Common myeloid progenitor, CD34-positive (primary cell): ENCODE results near the gene PRKCH.

Experiments used
- CTCF ChIA-PET: fragments of 350-600 bp; sonication (Branson Sonifier 250); formaldehyde crosslinking; loops from one replicate; lab custom pipeline; 2021; ENCODE audit warnings: antibody characterized with exemption; lab: Charles Lee
- POLR2A ChIA-PET: fragments of 350-600 bp; sonication (Branson Sonifier 250); formaldehyde crosslinking; loops from one replicate; lab custom pipeline; 2021; ENCODE audit warnings: antibody characterized with exemption; lab: Charles Lee
- DNase-seq, 3 donors: peaks; one replicate each; pipeline versions ENCODE4 v3.0.0 to v3.0.0-alpha.2; 2013
- H3K27ac ChIP-seq, 2 experiments: 1 replicate in 1 of 2; 2 replicates in 1 of 2; pipeline ENCODE4 v1.7.0; 2013; ENCODE audit warnings: inconsistent platforms in 2 of 2, low read length in 2 of 2, mild to moderate bottlenecking in 2 of 2, low read depth in 1 of 2, moderate library complexity in 1 of 2; ENCODE audit not compliant: severe bottlenecking in 2 of 2, insufficient read depth in 1 of 2, poor library complexity in 1 of 2
- H3K27me3 ChIP-seq, 5 experiments: replicated peaks in 2 of 5; 1 replicate in 3 of 5; 2 replicates in 2 of 5; pipeline versions ENCODE4 v1.6.1 to v1.7.0; 2013; ENCODE audit warnings: low read length in 4 of 5, mild to moderate bottlenecking in 2 of 5, moderate library complexity in 2 of 5, inconsistent platforms in 1 of 5; ENCODE audit not compliant: insufficient read depth in 5 of 5, control insufficient read depth in 4 of 5
- H3K36me3 ChIP-seq, 4 experiments: 1 replicate in 2 of 4; 2 replicates in 2 of 4; pipeline versions ENCODE4 v1.6.1 to v1.7.0; 2013; ENCODE audit warnings: low read length in 3 of 4, control low read depth in 1 of 4, mild to moderate bottlenecking in 1 of 4; ENCODE audit not compliant: control insufficient read depth in 4 of 4, insufficient read depth in 4 of 4
- H3K4me1 ChIP-seq, 4 experiments: 1 replicate in 3 of 4; 2 replicates in 1 of 4; pipeline versions ENCODE4 v1.6.1 to v1.7.1; 2013; ENCODE audit warnings: low read length in 3 of 4, mild to moderate bottlenecking in 3 of 4, control low read depth in 1 of 4, inconsistent platforms in 1 of 4, moderate library complexity in 1 of 4; ENCODE audit not compliant: control insufficient read depth in 4 of 4, insufficient read depth in 4 of 4; ENCODE audit errors: control extremely low read depth in 1 of 4
- H3K4me3 ChIP-seq, 7 experiments: 1 replicate in 4 of 7; 2 replicates in 3 of 7; pipeline versions ENCODE4 v1.5.1 to v1.7.0; 2013; ENCODE audit warnings: mild to moderate bottlenecking in 7 of 7, low read length in 6 of 7, moderate library complexity in 6 of 7, inconsistent platforms in 2 of 7, low read depth in 2 of 7, control low read depth in 1 of 7; ENCODE audit not compliant: insufficient read depth in 4 of 7, control insufficient read depth in 1 of 7; ENCODE audit errors: extremely low read depth in 1 of 7
- H3K9me3 ChIP-seq, 5 experiments: 1 replicate in 4 of 5; 2 replicates in 1 of 5; pipeline versions ENCODE4 v1.6.1 to v1.7.1; 2013; ENCODE audit warnings: low read length in 4 of 5, mild to moderate bottlenecking in 2 of 5, inconsistent platforms in 1 of 5, low read depth in 1 of 5, moderate library complexity in 1 of 5; ENCODE audit not compliant: control insufficient read depth in 4 of 5, insufficient read depth in 2 of 5; ENCODE audit errors: control extremely low read depth in 1 of 5
- WGBS: methylation state at CpG from one replicate; pipeline ENCODE4 v1.1.5; 2013; ENCODE audit not compliant: insufficient coverage; 5-methylcytosine and 5-hydroxymethylcytosine counted together

Gene PRKCH

DNA sequence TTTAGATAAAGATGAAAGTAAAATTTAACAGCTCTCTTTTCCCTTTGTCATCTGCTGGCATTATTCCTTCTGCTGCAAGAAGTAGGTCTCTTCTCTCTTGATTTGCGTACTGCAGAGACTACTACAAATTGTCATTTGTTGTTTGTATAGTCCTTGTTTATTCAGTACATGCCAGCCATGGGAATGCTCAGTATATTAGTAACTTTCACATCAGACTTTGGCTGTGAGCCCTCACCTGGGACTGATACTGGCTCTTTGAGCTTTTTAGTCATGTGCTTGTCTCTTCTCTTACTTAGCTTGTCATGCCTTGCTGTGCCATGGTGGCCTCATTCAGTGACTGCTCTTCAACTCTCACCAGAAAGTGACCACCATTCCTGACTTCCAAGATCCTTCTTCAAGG, 169.8 kb downstream of the PRKCH start:
- CTCF ChIA-PET = interaction anchor here (0.9 to 4.2 kb wide), 5 partner anchors 15 to 27 kb away, joined by 3 to 24 read pairs (median 3); no protein-coding TSS in a partner anchor
- no peaks in the 10 kb centered on the region for H3K9me3 ChIP-seq
- POLR2A ChIA-PET = no interaction called here
- DNase-seq = no peak
- no peaks in the 10 kb centered on the region for H3K27me3 ChIP-seq
- H3K4me1 ChIP-seq = peaks cover 3 to 11% (median 6%) of the 10 kb centered on the region in 4 experiments
- H3K4me3 ChIP-seq = no peak overlapping the region
- no CpG with 5 or more reads among the region's 1 CpG for WGBS
- peaks cover 5 to 64% (median 11%) of the 10 kb centered on the region in 4 experiments for H3K36me3 ChIP-seq
- H3K27ac ChIP-seq = no peak overlapping the region

DNA sequence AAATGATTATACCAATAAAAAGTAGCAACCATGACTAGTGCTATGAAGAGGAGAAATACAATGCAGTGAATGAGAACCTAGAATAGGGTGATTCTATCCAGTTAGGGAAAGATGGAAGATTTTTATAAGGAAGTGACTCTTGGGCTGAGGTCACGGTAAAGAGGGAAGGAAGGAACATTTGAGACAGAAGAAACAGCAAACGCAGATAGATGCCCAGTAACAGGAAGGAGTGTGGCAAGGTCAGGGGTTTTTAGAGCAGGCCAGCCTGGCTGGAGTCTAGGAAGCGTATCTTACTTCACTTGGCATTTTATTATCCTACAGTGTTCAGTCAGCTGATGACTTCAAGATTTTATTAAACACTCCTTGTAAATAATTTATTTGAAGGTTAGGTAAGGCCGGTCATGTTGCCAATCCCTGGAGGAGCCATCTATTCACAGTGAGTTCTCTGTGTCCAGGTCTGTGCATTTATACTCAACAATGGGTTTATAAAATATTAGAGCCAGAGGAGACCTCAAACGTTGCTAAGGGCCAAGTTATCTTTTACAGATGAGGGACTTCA, 170.6 kb downstream of the PRKCH start:
- 80% methylated on average over 3 of the region's 5 CpGs for WGBS
- Histone ChIP-seq H3K9me3 (no peaks in the 10 kb centered on the region), H3K27me3 (no peaks in the 10 kb centered on the region), H3K4me3 (no peak overlapping the region), H3K27ac (no peak overlapping the region), H3K36me3 (peaks cover 5 to 64% (median 10%) of the 10 kb centered on the region in 4 experiments), H3K4me1 (peaks cover 3 to 11% (median 6%) of the 10 kb centered on the region in 4 experiments)
- ChIA-PET POLR2A (interaction anchor here (1.6 kb wide), 1 partner anchor 14 kb away, joined by 3 read pairs; no protein-coding TSS in a partner anchor), CTCF (interaction anchor here (0.8 to 4.2 kb wide), 9 partner anchors 8 to 238 kb away, joined by 3 to 24 read pairs (median 4); no protein-coding TSS in a partner anchor)
- no peak for DNase-seq

DNA sequence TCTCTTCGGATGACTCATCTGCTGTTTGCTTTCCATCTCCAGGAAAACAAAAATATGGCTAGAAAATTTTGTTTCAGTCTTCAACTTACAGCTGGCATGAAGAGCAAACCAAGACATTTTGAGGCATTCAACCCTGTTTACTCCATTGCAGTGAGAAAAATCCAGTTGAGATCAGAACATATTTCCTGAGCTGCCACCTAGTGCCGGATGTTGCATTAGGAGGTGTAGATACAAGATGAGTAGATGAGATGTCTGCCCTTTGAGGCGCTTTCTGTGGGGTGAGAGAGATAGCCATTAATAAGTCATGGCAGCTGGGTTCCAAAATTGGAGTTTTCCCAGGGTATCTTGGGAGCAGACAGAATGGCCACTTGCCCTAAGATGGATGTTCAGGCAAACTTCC, 171.1 kb downstream of the PRKCH start:
- POLR2A ChIA-PET = interaction anchor here (1.6 kb wide), 1 partner anchor 15 kb away, joined by 3 read pairs; no protein-coding TSS in a partner anchor
- Histone ChIP-seq H3K4me1 (peaks cover 3 to 11% (median 6%) of the 10 kb centered on the region in 4 experiments), H3K27ac (no peak overlapping the region), H3K36me3 (peaks cover 5 to 59% (median 8%) of the 10 kb centered on the region in 4 experiments), H3K27me3 (no peaks in the 10 kb centered on the region), H3K4me3 (no peak overlapping the region), H3K9me3 (no peaks in the 10 kb centered on the region)
- DNase-seq = no peak
- CTCF ChIA-PET = interaction anchor here (0.8 to 2.5 kb wide), 4 partner anchors 9 to 237 kb away, joined by 4 to 8 read pairs (median 4); no protein-coding TSS in a partner anchor
- WGBS = 100% methylated on average over 2 of the region's 3 CpGs

DNA sequence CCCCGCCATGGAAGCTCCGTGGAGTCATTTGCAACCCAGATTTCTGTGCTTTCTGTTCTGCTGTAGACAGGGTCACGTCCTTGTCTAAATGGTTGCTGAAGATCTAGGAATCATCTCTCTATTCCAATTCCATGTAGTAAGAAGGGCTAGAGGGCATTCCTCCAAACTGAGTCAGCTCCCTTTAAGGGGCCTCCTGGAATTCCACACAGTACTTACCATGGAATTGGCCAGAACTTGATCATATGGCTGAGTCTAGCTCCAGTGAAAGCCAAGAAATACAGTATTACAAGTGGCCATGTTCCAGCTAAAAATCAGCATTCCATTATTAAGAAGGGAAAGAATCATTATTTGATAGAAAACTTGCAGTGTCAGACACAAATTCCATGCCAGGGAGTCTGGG, 171.9 kb downstream of the PRKCH start:
- DNase-seq = no peak
- Histone ChIP-seq H3K27me3 (no peaks in the 10 kb centered on the region), H3K27ac (no peak overlapping the region), H3K4me3 (no peak overlapping the region), H3K9me3 (no peaks in the 10 kb centered on the region), H3K36me3 (peaks cover 5 to 55% (median 10%) of the 10 kb centered on the region in 4 experiments), H3K4me1 (peaks cover 3 to 11% (median 6%) of the 10 kb centered on the region in 4 experiments)
- WGBS = 92% methylated on average over 2 of the region's 3 CpGs
- CTCF ChIA-PET = interaction anchor here (1.0 to 2.5 kb wide), 3 partner anchors 10 to 236 kb away, joined by 4 to 8 read pairs (median 4); no protein-coding TSS in a partner anchor
- POLR2A ChIA-PET = interaction anchor here (1.6 kb wide), 1 partner anchor 16 kb away, joined by 3 read pairs; no protein-coding TSS in a partner anchor

DNA sequence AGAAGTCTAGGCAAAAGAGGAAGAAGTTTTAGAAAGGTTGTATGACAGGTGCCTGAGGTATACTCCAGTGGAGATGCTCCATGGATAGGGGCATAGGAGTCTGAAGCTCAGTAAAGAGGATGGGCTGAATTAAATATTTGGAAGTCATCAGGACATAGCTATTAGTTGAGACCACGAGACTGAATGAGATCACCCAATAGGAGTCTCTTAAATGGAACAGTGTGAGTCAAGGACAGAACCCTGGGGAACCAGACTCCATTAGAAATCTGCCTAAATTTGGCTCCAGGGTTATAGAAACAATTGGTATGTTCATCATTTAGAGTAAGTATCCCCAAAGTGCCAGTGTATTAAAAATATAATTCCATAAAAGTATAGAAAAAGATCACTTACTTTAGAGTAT, 172.6 kb downstream of the PRKCH start:
- peaks cover 3 to 11% (median 6%) of the 10 kb centered on the region in 4 experiments for H3K4me1 ChIP-seq
- ChIA-PET CTCF (interaction anchor here (0.7 to 2.5 kb wide), 3 partner anchors 10 to 19 kb away, joined by 3 to 8 read pairs (median 3); no protein-coding TSS in a partner anchor), POLR2A (no interaction called here)
- H3K27me3 ChIP-seq = no peaks in the 10 kb centered on the region
- peaks cover 5 to 57% (median 11%) of the 10 kb centered on the region in 4 experiments for H3K36me3 ChIP-seq
- 100% methylated on average over 1 of the region's 1 CpG for WGBS
- no peak overlapping the region for H3K4me3 ChIP-seq
- H3K27ac ChIP-seq = no peak overlapping the region
- DNase-seq = no peak
- H3K9me3 ChIP-seq = no peaks in the 10 kb centered on the region

DNA sequence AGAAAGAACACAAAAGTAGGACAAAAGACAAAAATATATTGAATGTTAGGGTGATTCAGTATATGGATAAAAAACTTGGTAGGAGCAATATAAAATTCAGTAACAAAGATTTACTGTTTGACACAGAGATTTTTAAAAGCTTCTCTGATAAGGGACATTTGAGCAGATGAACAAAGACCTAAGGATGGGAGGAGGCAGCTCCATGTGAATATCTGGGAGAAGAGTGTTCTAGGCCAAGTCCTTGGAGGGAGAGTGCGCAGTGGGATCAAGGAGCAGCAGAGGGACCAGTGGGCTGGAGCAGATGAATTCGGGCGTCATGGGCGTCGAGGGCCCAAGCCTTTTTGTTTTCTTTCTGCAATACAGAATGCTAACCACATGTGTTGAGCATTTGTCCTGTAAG, 174.4 kb downstream of the PRKCH start:
- ChIA-PET POLR2A (no interaction called here), CTCF (interaction anchor here (1.6 to 1.8 kb wide), 2 partner anchors 10 to 19 kb away, joined by 4 read pairs; no protein-coding TSS in a partner anchor)
- no peaks in the 10 kb centered on the region for H3K9me3 ChIP-seq
- WGBS = 100% methylated on average over 5 of the region's 5 CpGs
- H3K27ac ChIP-seq = no peak overlapping the region
- peaks cover 5 to 41% (median 6%) of the 10 kb centered on the region in 4 experiments for H3K36me3 ChIP-seq
- no peak for DNase-seq
- no peaks in the 10 kb centered on the region for H3K27me3 ChIP-seq
- H3K4me1 ChIP-seq = peaks cover 0 to 11% (median 6%) of the 10 kb centered on the region in 4 experiments
- no peak overlapping the region for H3K4me3 ChIP-seq

DNA sequence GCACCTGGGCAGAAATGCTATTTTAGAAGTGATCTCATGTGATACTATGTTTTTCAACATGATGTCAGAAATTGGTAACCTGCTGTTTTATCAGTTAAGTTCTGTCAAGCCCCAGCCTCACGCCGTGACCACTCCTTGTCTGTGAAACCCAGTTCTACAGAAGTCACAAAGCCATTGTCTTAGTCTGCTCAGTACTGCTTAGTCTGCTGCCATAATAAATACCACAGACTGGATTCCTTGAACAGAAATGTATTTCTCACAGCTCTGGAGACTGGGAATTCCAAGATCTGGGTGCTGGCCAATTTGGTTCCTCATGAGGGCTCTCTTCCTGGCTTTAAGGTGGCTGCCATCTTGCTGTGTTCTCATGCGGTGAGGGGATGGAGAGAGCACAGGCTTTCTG, 176.9 kb downstream of the PRKCH start:
- Histone ChIP-seq H3K27ac (no peak overlapping the region), H3K9me3 (no peaks in the 10 kb centered on the region), H3K27me3 (no peaks in the 10 kb centered on the region), H3K36me3 (peaks cover 0 to 26% (median 5%) of the 10 kb centered on the region in 4 experiments), H3K4me3 (no peak overlapping the region), H3K4me1 (peaks cover 2 to 11% (median 6%) of the 10 kb centered on the region in 4 experiments)
- CTCF ChIA-PET = interaction anchor here (0.7 to 1.1 kb wide), 4 partner anchors 14 to 91 kb away, joined by 3 to 4 read pairs (median 3); no protein-coding TSS in a partner anchor
- POLR2A ChIA-PET = no interaction called here
- WGBS = 0% methylated on average over 2 of the region's 3 CpGs
- no peak for DNase-seq
